GM23338 (cell line): ENCODE measurements around the gene ZNF516. TPM values are rescaled to one million over a fixed set of nuclear protein-coding genes. Genes with fewer than 3 reads are reported as not detected.

ENCODE experiments used
- ATAC-seq: fragments of 200-7000 bp; cut with Tn5 transposase; 3 replicates; pipeline ENCODE4 v1.9.1; 2020
- DNase-seq: peaks from one replicate; pipeline ENCODE4 v3.0.0-alpha.2; 2015; ENCODE audit warnings: low spot score
- H2AFZ ChIP-seq: fragments of 200-600 bp; sonication (generic); 2 replicates; pipeline ENCODE4 v1.8.0; 2016; ENCODE audit warnings: antibody characterized with exemption, mild to moderate bottlenecking, moderate library complexity
- H3F3A ChIP-seq: fragments of 200-600 bp; sonication (generic); replicated peaks from 2 replicates; pipeline ENCODE4 v1.8.0; 2017; ENCODE audit warnings: antibody characterized with exemption, mixed run types, low read depth
- H3K27ac ChIP-seq: fragments of 200-600 bp; sonication (generic); 2 replicates; pipeline ENCODE4 v1.6.1; 2016; ENCODE audit warnings: low read depth
- H3K27me3 ChIP-seq: fragments of 200-600 bp; sonication (generic); 2 replicates; pipeline ENCODE4 v1.8.0; 2016; ENCODE audit warnings: mild to moderate bottlenecking, mixed run types, moderate library complexity; ENCODE audit not compliant: insufficient read depth
- H3K36me3 ChIP-seq: fragments of 200-600 bp; sonication (generic); 2 replicates; pipeline ENCODE4 v1.8.0; 2016; ENCODE audit warnings: mild to moderate bottlenecking; ENCODE audit not compliant: insufficient read depth
- H3K4me1 ChIP-seq: fragments of 200-600 bp; sonication (generic); 2 replicates; pipeline ENCODE4 v1.8.0; 2016; ENCODE audit warnings: mild to moderate bottlenecking, moderate library complexity; ENCODE audit not compliant: insufficient read depth
- H3K4me2 ChIP-seq: fragments of 200-600 bp; sonication (generic); 2 replicates; pipeline ENCODE4 v1.7.1; 2017; ENCODE audit warnings: mixed run types
- H3K4me3 ChIP-seq: fragments of 200-600 bp; sonication (generic); 2 replicates; pipeline ENCODE4 v1.6.1; 2016; ENCODE audit warnings: mixed run types
- H3K79me2 ChIP-seq: fragments of 200-600 bp; sonication (generic); replicated peaks from 2 replicates; pipeline ENCODE4 v1.8.0; 2017; ENCODE audit warnings: mild to moderate bottlenecking; ENCODE audit not compliant: insufficient read depth
- H3K9me2 ChIP-seq: fragments of 200-600 bp; sonication (generic); 2 replicates; pipeline ENCODE4 v1.8.0; 2017; ENCODE audit not compliant: insufficient read depth
- H4K20me1 ChIP-seq: fragments of 200-600 bp; sonication (generic); replicated peaks from 2 replicates; pipeline ENCODE4 v1.8.0; 2017; ENCODE audit warnings: mild to moderate bottlenecking; ENCODE audit not compliant: insufficient read depth
- H3K27ac Mint-ChIP-seq: 2 replicates; pipeline ENCODE4 v1.8.0; 2020; ENCODE audit warnings: inconsistent platforms, mild to moderate bottlenecking, moderate library complexity, mixed read lengths
- H3K27me3 Mint-ChIP-seq: 3 replicates; pipeline ENCODE4 v1.8.0; 2022; ENCODE audit warnings: low read depth, mild to moderate bottlenecking, moderate library complexity, mixed read lengths, inconsistent platforms; ENCODE audit not compliant: insufficient read depth, poor library complexity
- H3K36me3 Mint-ChIP-seq: 3 replicates; pipeline ENCODE4 v1.8.0; 2021; ENCODE audit warnings: low read depth, mild to moderate bottlenecking, inconsistent platforms, moderate library complexity, mixed read lengths
- H3K4me1 Mint-ChIP-seq: 3 replicates; pipeline ENCODE4 v1.8.0; 2020; ENCODE audit warnings: mild to moderate bottlenecking, inconsistent platforms, mixed read lengths
- H3K4me3 Mint-ChIP-seq: 3 replicates; pipeline ENCODE4 v1.8.0; 2021; ENCODE audit warnings: moderate library complexity, mild to moderate bottlenecking, inconsistent platforms, mixed read lengths
- H3K9me3 Mint-ChIP-seq: 3 replicates; pipeline ENCODE4 v1.8.0; 2020; ENCODE audit warnings: moderate library complexity, mild to moderate bottlenecking, inconsistent platforms, mixed read lengths
- CREB1 ChIP-seq: fragments of 250-450 bp; sonication (Bioruptor Pico); IDR thresholded peaks from 2 replicates; pipeline ENCODE4 v1.5.0; 2020; ENCODE audit warnings: low read depth, mild to moderate bottlenecking, moderate library complexity
- EZH2 ChIP-seq: fragments of 200-600 bp; sonication (generic); IDR thresholded peaks from one replicate; pipeline ENCODE4 v1.8.0; 2017; ENCODE audit warnings: antibody characterized with exemption, mild to moderate bottlenecking, low read depth; ENCODE audit not compliant: unreplicated experiment
- EZH2phosphoT487 ChIP-seq: fragments of 200-600 bp; sonication (generic); IDR thresholded peaks from one replicate; pipeline ENCODE4 v1.8.1; 2018; ENCODE audit warnings: antibody characterized with exemption; ENCODE audit not compliant: unreplicated experiment
- NANOG ChIP-seq: IDR thresholded peaks from 2 replicates; pipeline ENCODE4 v1.6.1; 2016; ENCODE audit warnings: antibody characterized with exemption, borderline replicate concordance
- POLR2AphosphoS5 ChIP-seq: IDR thresholded peaks from 2 replicates; pipeline ENCODE4 v1.6.1; 2016; ENCODE audit warnings: antibody characterized with exemption, low read depth
- STAT1 ChIP-seq: IDR thresholded peaks from one replicate; pipeline ENCODE4 v1.6.1; 2016; ENCODE audit warnings: antibody characterized with exemption; ENCODE audit not compliant: unreplicated experiment
- ZNF114 ChIP-seq: fragments of 250-450 bp; sonication (Bioruptor Pico); IDR thresholded peaks from 2 replicates; pipeline ENCODE4 v1.5.0; 2020; ENCODE audit warnings: mild to moderate bottlenecking, moderate library complexity
- ZNF331 ChIP-seq: fragments of 250-450 bp; sonication (Bioruptor Pico); IDR thresholded peaks from 2 replicates; pipeline ENCODE4 v1.5.0; 2020; ENCODE audit warnings: low read depth, mild to moderate bottlenecking, moderate library complexity
- polyA plus RNA-seq: library from polyadenylated mRNA; unstranded; fragments of >200 nt; fragmentation: Nextera tagmentation; extraction: Ambion mirVana; gene quantifications from 2 replicates; pipeline ENCODE4 v1.2.1, GENCODE V29; 2016
- total RNA-seq: library from RNA; depleted of rRNA; stranded (reverse); fragments of >200 nt; shearing (Covaris generic); gene quantifications from 2 replicates; pipeline ENCODE4 v1.2.3, GENCODE V29; 2014
- TF ChIP-seq, protein P1 (sequence below), 2 experiments: fragments of 200-600 bp in 1 of 2; sonication (generic) in 1 of 2; conservative IDR thresholded peaks; 2 replicates each; pipeline versions ENCODE4 v1.5.1 to v1.6.1; 2016 to 2017; ENCODE audit warnings: antibody characterized with exemption in 2 of 2, low read depth in 2 of 2, mild to moderate bottlenecking in 2 of 2, moderate library complexity in 1 of 2
- TF ChIP-seq, protein P2 (sequence below): IDR thresholded peaks from one replicate; pipeline ENCODE4 v1.6.1; 2018; ENCODE audit warnings: antibody characterized with exemption; ENCODE audit not compliant: unreplicated experiment

The ZNF516 gene
- total and polyA plus RNA-seq, 2 experiments from 2014 or later, result 11.9 to 24.2 TPM

DNA sequence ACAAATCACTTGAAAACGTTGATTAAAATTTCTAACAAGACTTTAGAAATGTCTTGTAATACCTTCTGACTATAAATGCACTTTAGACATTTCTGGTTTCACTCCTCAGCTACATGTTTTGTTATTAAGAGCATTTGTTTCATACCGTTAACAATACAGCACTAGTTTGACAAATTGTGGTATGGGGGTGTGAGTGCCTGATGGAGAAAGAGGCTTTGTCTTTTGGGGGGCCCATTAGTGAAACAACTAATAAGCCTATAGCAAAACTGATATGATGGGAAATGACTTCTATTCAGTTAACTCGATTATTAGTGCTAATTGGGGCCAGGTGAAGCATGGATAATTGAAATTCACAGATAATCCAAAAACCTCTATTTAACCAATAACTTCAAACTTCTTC is 30.9 kb upstream of the ZNF516 start (continued):
- TF ChIP-seq, protein P1, sequence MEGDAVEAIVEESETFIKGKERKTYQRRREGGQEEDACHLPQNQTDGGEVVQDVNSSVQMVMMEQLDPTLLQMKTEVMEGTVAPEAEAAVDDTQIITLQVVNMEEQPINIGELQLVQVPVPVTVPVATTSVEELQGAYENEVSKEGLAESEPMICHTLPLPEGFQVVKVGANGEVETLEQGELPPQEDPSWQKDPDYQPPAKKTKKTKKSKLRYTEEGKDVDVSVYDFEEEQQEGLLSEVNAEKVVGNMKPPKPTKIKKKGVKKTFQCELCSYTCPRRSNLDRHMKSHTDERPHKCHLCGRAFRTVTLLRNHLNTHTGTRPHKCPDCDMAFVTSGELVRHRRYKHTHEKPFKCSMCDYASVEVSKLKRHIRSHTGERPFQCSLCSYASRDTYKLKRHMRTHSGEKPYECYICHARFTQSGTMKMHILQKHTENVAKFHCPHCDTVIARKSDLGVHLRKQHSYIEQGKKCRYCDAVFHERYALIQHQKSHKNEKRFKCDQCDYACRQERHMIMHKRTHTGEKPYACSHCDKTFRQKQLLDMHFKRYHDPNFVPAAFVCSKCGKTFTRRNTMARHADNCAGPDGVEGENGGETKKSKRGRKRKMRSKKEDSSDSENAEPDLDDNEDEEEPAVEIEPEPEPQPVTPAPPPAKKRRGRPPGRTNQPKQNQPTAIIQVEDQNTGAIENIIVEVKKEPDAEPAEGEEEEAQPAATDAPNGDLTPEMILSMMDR (conservative IDR thresholded peaks at IDR 0.05; ENCODE audit: low read depth in 2 of 2), result no peak
- TF ChIP-seq EZH2phosphoT487 (no peak), CREB1 (CRISPR knock-in tag) (no peak), EZH2 (no peak), NANOG (no peak), STAT1 (no peak), ZNF114 (CRISPR knock-in tag) (no peak), ZNF331 (CRISPR knock-in tag) (no peak), POLR2AphosphoS5 (no peak)

DNA sequence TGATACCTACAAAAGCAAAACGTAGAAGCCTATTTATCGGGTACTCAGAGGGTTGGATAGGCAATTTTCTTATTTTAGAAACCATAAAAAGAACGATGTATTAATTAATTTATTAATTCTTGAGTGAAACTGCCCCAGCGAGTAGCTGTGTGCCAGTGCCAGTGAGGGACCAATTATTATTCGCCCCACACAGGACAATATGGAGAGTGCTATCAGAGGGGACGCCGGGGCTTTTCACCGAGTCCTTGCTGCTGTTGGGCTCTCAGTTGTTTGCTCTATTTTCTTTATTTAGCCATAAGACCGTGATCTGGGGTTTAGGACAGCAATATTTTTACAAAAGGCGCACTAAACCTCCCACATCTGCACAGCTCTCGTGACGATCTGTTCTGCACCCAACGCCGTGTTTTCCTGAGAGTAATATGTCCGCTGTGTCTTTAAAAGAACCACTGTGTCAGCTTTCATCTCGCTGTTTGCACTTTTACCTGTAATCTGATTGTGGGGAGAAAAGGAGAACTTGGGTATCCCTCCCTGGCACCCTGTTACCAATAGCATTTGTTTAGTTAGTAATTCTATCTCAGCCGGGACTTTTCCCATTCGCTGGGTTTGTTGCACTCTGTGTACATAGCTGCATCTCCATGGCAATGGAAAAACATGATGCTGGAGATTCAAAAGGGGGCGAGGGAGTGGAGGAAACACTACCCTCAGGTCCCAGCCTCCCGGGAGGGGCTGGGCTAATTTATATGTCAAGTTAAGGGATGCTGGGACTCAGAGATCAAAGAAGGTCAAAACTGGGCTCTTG is 30.1 kb upstream of the ZNF516 start:
- Histone ChIP-seq H3K4me3 (peak overlapping the region; percentile 16; the same call in 1 of the 2 replicates), H3K79me2 (no peaks in the 10 kb centered on the region), H3K27ac (no peak overlapping the region), H3K4me1 (peaks cover 50% of the 10 kb centered on the region), H3K4me2 (peak overlapping the region; percentile 55), H3F3A (no peaks in the 10 kb centered on the region), H4K20me1 (no peaks in the 10 kb centered on the region), H2AFZ (peak overlapping the region; percentile 72), H3K36me3 (no peaks in the 10 kb centered on the region), H3K9me2 (no peaks in the 10 kb centered on the region), H3K27me3 (no peaks in the 10 kb centered on the region)
- peak; percentile 65 for DNase-seq
- Mint-ChIP-seq H3K36me3 (no peaks in the 10 kb centered on the region), H3K4me3 (peak overlapping the region; percentile 71), H3K27ac (no peak overlapping the region), H3K9me3 (no peaks in the 10 kb centered on the region), H3K4me1 (peaks cover 45% of the 10 kb centered on the region), H3K27me3 (peaks cover 13% of the 10 kb centered on the region)
- no peak for TF ChIP-seq STAT1
- no peak for TF ChIP-seq POLR2AphosphoS5
- TF ChIP-seq, protein P2, sequence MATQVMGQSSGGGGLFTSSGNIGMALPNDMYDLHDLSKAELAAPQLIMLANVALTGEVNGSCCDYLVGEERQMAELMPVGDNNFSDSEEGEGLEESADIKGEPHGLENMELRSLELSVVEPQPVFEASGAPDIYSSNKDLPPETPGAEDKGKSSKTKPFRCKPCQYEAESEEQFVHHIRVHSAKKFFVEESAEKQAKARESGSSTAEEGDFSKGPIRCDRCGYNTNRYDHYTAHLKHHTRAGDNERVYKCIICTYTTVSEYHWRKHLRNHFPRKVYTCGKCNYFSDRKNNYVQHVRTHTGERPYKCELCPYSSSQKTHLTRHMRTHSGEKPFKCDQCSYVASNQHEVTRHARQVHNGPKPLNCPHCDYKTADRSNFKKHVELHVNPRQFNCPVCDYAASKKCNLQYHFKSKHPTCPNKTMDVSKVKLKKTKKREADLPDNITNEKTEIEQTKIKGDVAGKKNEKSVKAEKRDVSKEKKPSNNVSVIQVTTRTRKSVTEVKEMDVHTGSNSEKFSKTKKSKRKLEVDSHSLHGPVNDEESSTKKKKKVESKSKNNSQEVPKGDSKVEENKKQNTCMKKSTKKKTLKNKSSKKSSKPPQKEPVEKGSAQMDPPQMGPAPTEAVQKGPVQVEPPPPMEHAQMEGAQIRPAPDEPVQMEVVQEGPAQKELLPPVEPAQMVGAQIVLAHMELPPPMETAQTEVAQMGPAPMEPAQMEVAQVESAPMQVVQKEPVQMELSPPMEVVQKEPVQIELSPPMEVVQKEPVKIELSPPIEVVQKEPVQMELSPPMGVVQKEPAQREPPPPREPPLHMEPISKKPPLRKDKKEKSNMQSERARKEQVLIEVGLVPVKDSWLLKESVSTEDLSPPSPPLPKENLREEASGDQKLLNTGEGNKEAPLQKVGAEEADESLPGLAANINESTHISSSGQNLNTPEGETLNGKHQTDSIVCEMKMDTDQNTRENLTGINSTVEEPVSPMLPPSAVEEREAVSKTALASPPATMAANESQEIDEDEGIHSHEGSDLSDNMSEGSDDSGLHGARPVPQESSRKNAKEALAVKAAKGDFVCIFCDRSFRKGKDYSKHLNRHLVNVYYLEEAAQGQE, result no peak
- no peak for TF ChIP-seq EZH2phosphoT487
- ATAC-seq, result no peak; the same call in 2 of the 3 replicates
